Islet precursor cell (in vitro differentiated cells): ENCODE data around the gene SPEN.

Source experiments
- DNase-seq: peaks from one replicate; pipeline ENCODE4 v3.0.0-alpha.2; 2018

SPEN gene

DNA sequence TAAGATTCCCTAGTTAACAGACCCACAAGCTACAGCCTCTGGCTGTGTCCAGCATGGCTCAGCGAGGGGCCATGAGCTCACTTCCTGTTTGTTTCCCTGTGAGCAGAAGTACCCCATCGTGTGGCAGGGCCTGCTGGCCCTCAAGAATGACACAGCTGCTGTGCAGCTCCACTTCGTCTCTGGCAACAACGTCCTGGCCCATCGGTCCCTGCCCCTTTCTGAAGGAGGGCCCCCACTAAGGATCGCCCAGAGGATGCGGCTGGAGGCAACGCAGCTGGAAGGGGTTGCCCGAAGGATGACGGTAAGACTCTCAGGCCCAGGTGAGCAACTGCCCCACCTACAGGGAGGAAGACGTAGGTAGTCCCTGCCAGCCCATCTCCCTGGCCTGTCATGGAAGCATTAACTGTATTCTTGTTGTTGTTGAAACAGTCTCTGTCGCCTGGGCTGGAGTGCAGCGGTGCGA, 90.2 kb downstream of the SPEN start:
- peak; percentile 63 for DNase-seq

DNA sequence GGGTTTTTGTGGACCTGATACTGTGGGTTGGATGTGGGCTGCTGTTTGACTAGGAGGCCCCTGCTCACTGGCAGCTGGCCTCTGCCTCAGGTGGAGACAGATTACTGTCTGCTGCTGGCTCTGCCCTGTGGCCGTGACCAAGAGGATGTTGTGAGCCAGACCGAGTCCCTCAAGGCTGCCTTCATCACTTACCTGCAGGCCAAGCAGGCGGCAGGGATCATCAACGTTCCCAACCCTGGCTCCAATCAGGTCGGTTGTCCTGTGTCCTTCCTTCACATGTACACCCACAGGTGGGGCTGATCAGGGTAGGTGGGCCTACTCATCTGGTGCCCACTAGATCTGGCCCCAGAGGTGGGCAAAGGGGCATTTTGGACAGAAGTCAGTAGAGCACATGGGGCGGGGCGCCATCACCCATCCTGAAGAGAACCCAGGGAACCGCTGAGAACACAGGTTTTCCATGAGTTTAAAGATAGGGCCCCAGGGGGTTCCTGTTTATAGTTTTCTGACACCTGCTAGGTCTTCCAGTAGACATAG, 91.2 kb downstream of the SPEN start:
- peak; percentile 53 for DNase-seq

- DNase-seq, result peak; percentile 90
These were observed 91.9 kb downstream of the SPEN start for GRCh38 chr1:15939181-15940109.

- DNase-seq, result peak; percentile 44
These were observed 92.9 kb downstream of the SPEN start for GRCh38 chr1:15940110-15941043.

- DNase-seq, result peak; percentile 47
These were observed 93.7 kb downstream of the SPEN start for GRCh38 chr1:15941044-15941840.

DNA sequence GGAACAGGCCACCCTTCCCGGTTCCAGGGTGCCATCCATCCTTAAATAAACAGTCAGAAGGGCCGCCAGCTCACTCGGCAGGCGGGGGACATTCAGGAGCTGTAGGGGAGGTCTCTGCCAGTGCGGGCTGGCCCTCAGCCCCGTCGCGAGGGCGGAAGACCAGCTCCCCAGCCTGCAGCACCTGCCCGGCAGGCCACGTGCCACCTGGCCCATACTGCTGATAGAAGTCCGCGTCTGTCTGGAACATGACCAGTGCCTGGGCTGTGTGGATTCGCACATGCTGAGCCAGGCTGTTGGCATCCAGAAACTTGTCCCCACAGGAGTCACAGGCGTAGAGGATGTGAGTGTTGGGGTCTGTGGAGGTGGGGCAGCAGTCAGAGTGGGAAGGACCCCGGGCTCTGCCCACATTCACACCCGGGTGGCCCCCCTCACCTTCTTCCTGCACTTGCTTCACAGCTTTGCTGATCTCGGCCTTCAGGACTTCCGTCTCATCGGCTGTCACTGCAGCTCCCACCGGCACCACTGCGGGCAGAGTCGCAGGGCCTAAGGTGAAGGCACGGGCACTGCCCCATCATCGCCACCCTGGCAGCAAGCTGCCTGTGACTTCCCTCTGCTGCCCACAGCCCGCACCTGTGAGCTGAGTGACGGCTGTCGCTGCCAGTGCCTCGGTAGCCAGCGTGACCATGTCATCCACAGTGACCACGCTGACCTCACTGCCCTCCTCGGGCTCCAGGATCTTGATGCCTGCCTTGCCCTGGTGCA, 94.6 kb downstream of the SPEN start:
- DNase-seq, result peak; percentile 52

DNA sequence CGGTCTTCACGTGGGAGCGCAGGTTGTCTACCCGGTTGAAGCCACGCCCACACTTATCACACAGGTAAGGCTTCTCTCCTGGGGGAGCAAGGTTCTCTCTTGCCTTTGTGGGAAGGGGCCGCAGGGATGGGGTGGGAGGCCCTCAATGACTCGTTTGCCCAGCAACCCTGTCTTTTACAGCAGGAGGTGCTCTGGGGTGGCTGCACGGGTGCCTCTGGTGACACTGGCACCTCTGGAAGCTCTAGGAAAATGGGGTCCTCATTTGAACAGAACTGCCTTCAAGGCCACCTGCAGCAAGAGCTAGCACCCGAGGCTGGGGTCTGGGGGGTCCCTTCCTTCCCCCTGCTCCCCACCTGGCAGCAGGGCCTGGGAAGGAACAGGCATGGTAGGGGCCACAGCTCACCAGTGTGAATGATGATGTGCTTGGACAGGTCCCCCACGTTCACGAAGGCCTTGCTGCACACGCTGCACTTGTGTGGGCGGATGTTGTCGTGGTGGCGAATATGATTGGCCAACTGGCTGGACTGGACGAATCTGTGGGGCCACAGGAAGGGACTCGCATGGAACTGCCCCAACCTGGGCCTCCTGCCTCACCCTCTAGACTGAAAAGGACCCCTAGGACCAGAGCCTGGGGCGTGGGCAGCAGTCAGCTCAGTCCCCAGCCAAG, 95.3 kb downstream of the SPEN start:
- DNase-seq, result peak; percentile 48

- DNase-seq, result peak; percentile 39
These were observed 96.0 kb downstream of the SPEN start for GRCh38 chr1:15943328-15943991.

DNA sequence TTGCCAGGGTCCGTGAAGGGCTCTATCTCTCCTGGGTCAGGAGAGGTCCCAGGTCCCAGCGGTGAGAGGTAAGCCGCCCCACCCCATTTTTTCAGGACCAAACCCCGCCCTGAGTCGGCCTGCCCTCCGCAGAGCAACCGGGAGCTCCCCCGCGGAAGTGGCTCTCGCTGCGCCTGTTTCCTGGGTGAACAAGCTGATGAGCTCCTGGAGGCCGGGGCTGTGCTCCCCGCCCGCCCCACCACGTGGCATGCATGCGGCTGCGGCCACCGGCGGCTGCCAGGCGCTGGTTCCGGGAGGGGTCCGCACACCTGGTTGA, 96.4 kb downstream of the SPEN start:
- DNase-seq, result peak; percentile 55

DNA sequence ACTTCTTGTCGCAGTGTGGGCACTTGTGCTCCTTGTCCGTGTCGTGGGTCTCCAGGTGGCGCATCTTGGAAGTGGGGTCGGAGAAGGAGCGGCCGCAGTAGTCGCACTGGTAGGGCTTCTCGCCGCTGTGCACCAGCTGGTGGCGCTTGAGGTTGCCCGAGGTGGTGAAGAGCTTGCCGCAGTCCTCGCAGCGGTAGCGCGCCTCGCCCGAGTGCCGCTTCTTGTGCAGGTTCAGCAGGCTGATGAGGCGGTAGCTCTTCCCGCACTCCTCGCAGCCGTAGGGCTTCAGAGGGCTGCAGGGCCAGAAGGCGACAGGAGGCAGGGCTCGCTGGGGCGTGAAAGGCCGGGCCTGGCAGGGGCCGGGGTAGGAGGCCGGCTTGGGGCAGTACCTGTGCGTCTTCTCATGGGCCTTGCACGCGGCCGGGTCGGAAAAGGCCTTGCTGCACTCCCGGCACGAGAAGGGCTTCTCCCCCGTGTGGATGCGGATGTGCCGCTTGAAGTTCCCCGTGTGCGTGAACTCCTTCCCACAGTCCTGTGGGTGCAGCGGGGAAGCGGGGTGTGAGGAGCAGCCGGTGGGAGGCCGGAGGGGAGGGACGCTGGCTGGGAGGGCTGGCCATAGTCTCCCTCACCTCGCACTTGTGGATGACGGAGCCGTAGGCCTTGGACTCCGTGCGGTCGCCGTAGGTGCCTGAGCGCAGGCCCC, 97.0 kb downstream of the SPEN start:
- DNase-seq, result peak; percentile 49

DNA sequence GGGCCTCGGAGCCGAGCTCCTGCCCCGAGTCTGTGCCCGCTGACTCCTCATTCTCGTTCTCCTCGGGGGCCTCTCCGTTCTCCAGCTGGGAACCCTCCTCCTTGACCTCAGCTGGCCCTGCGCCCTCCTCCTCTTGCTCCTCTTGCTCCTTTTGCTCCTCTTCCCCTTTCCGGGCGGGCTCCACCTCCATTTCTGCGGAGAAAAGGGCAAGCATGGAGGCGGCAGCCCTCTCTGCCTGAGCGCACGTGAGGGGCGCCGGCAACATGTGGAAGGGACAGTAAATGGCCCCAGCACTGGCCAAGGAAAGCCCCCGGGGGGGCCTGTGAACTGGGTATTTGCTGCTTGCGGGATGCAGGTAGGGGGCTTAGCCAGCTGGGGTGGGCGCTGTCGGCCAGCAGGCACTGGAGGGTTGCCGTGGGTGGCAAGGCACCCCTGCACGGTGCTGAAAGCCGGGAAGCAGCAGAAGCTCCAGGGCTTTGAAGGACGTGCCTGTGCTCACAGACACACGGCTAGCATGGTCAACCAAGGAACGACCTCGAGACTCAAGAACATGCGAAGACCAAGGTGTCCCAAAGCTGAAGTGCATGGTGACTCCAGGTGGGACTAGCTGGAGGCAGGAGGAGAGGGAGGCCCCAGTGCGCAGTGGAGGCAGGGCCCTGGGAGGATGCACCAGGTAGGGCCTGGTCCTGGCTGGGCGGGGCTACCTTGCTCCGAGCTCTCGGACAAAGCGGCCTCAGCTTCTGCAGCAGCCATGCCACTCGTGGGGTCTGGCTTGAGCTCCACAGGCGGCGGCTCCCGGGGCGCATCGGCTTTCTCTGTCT, 97.7 kb downstream of the SPEN start:
- DNase-seq, result no peak

DNA sequence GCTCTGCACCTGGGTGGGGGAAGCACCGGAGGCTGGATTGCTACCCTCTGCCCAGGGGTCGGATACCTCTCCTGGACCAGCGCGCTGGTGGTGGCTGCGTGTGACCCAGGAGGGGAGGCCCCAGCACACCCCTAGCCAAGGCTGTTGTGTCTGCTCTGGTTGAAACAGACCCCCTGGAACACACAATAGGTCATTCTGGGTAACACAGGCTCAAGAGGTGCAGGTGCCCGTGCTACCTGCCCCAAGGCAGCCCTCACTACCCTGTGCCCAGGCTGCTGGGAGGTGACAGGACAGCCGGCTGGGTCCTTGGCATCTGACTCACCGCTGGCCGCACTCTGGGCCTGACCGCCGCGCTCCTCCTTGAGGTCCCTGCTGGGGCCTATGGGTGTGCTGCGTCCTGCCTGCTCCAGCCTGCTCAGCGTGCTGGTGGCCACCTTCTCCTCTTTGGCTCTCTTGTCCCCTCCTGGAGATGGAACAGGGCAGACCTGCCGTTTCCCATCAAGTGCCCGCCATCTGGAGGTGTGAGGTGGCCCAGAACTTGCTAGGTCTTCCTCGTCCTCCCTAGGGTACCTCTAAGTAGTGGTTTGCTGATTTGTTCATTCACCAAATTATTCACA, 98.4 kb downstream of the SPEN start:
- DNase-seq, result no peak

- DNase-seq, result no peak
These were observed 99.3 kb downstream of the SPEN start for GRCh38 chr1:15946571-15947381.

- no peak for DNase-seq
These were observed 100.0 kb downstream of the SPEN start for GRCh38 chr1:15947382-15948090.

DNA sequence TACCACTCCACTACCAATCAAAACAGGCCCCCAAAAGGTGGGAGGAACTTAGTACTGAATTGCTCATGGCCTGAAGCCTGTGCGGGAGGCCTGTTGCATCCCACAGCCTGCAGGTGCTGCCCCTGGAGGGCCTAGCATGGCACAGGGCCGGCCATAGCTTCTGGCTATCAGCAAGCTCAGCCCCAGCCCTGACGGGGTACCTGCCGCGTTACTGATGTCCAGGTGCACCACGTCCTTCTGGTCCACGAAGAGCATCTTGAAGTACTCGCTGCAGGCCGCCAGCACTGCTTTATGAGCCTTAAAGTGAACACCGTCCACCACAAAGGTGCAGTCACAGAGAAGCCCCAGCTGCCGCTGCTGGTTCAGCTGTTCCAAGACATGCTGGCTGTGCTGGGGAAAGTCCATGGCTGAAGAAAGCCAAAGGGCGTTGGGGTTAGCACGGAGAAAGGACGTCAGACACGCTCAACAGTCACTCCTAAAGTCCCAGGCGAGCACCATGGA, 100.6 kb downstream of the SPEN start:
- DNase-seq, result no peak

- no peak for DNase-seq
These were observed 101.3 kb downstream of the SPEN start for GRCh38 chr1:15948595-15949452.
